Measurements from ENCODE around the gene SCN8A.

SCN8A gene

DNA sequence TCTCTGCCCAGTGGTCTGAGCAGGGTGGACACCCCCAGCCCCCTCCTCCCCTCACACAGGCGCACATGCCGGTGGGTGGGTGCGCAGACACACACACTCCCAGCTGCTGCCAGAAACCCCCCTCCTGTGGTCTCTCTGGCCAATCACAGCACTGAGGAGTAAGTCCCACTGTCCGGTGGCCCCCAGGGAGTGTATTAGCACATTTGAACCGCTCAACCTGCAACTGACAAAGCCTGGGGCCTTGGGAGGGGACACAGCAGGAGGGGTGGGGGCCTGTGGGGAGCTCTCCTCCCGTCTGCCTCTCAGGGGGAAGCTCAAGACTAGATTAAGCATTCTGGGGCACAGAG is 245.8 kb downstream of the SCN8A start:
- DNase-seq = no peak

DNA sequence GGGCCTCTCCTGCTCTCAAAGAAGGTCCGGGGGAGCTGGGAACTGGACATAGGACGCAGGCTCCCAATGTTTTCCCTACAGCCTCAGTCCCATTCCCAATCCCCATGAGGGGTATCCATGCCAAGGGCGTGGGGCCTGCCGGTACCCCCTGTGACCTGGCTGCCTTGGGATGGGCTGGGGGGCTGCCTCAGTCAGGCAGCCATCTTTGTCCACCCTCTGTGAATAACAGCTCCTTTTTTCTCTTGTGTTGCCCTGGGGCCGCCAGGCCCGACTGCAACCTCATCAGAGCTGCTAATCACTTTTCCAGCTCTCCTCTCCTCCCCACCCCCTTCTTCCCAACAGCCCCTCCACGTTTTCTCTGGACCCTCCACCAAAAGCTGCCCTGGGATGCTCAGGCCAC is 246.3 kb downstream of the SCN8A start:
- DNase-seq = no peak

DNA sequence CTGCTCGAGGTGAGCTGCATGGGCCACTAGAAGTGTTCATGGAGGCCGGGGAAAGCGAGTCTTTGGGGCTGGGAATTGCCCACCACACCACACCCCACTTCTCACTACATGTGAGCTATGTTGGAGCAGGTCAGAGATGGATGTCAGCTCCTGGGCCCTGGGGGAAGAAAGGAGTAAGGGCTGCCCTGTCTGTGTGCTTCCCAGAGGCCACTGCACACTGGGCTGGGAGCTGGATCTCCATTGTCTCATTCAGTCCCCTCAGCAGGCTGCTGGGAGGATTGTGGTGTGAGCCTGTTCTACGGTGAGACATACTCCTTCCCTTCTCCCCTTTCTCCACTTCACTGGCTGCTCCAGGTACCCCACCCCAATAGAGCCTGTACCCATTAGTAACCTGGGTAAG is 247.0 kb downstream of the SCN8A start:
- DNase-seq = no peak

DNA sequence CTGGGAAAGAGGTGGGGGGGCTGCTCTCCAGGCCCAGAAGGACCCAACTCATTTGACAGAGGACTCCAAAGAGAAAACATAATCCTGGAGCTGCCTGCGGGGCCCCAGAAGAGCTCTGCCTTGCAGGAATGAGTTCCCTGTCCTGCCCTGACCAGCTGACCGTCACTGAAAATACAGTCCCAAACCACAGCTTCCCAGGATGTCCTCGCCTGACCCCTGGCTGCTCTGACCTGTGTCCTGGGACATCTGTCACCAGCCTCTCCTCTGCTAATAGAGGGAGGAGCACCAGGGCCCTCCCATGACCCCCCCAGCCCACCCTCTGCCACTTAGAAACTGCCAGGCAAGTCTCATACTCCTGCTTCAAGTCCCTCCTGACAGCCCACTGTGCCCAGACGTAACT is 247.7 kb downstream of the SCN8A start:
- DNase-seq = no peak

DNA sequence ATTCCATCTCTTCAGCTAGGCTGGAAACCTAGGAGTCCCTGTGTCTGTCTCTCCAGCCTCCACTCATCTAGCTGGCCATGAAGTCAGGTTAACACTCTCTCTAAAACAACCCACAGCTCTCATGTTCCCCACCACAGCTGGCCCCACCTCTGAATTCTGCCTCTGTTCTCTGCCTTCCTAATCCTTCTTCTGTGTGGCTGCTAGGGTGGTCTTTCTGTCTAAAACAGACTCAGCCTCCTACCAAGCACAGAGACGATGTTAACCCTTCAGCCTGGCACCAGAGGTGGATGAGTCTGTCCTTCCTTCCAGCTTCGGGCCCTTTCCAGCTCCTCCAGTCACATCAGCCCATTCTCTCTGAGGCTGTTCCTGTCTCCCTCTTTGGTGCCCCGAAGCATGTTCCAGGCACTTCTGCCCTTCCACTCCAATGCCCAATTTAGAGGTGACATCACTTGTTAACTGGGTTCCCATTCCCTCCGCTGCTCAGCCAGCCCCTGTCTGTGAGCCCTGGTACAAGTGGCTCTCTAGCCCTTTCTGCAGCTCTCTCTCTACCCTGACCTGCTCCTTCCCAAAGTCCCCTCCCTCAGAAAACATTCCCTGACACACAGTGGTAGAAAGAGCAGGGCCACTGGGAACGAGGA is 248.4 kb downstream of the SCN8A start:
- DNase-seq = no peak

DNA sequence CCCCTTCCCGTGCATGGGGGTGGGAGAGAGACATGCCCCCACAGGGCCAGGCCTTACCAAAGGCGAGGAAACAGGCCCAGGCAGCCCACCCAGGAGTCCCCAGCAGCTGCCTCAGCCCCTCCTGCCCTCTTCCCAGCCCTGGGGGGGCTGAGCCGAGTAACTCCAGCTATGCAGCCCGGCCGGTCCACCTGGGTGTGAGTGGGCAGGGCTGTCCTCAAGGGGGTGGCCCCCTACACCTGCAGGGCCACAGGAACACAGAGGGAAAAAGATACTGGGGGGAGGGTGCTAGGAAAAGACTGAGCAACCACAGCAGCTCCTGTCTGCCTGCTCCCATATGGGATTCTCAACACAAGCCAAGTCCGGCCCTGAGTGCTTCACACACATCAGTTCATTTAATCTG is 249.9 kb downstream of the SCN8A start:
- DNase-seq = no peak

DNA sequence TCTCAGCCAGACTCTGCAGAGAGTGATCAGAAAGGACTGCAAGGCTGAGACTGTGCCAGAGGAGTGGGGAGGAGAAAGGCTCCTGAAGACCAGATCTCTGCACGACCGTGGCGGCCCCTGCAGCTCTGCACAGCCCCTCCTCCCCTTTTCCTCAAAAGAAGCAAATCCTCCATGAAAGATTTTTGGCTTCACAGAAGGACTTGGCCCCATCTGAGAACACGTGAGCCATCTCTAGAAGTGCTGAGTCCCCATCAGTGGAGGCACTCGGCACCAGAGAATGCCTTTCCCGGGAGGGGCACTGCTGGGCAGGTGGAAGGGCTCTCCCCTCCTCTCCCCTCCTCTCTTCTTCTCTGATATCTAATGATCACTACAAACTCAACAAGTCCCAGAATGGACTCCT is 250.7 kb downstream of the SCN8A start:
- no peak for DNase-seq

DNA sequence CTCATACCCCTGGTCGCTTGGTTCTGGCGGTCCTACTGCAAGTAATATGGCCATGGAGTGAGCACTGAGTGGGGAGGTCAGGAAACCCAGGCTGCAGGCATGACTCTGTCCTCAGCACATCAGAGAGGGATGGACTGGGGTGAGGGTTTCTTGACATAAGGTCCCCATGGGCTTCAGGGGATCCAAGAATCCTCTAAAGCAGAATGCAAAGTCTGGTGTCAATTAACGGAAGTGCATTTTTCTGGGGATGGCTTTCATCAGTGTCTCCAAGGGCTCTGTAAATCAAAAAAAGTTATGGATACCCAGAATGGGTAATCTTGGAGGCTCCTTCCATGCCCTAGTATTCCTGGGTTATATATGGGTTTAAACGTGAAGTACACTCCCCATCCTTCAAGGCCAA is 253.8 kb downstream of the SCN8A start:
- DNase-seq = no peak

DNA sequence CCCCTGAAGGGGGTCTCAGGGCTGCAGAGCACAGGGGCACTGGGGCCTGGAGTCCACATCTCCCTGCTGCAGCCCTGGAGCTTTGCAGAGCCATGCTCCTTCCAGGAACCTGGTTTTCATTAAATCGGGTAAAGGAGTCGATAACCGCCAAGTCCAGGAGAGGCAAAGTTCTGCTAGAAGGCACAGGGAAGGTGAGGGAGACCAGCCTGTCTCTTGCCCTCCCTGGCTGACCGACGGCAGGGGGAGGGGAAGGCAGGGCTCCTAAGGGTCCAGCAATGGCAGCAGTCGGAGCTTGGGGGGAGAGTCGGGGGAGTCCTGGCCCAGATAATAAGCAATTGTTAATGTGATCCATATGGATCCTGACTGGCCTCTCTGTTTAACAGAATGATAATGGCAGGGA is 254.4 kb downstream of the SCN8A start:
- DNase-seq = no peak

DNA sequence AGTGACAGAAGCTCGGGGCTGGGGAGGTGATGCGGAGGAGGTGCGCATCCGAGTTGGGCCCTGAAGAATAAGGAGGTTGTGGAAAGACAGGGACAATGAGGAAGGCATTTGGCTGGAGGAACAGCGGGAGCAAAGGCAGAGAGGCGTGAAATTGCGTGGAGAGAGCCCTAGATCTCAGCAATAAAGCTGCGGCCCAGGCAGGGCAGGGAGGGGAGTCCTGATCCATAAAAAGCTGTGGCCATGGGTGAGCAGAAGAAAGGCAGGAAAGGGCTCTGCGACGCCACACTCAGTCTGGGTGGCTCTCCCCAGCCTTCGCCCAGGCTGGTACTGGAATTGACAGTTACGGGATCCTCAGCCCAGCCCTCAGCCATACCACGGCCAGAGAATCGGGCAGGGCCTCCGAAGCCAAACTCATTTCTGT is 255.2 kb downstream of the SCN8A start:
- DNase-seq = no peak

DNA sequence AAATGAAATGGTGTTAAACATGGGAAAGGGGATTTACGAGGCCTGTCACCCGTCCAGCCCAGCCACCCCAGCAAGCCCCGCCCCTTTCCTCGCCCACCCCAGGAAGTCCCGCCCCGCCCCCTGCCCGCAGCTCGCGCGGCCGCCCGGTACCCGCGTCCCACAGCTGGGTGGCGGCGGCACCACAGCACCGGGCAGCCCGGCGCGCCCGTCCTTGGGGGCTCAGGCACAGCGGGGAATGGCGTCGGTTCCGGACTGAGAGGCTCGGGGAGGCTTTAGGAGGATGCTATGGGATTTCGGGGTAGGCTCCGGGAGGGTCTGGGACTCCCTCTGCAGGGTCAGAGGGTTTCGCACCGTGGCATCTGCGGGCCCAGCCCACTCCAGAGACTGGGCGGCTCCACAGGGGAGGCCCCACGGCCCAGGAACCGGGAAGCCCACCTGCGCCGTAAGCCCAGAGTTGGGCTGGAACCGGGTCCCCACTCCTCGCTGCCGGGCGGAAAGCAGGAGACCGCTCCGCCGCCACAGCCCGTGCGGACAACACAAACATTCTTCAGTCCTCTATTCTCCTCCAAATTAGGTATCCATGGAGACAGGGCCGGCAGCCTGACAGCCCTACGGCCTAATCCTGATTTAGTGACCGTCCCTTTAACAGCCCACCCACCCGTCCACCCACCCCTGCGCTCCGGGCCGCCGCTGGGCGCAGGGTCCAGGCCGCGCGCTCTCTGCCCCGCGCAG is 256.0 kb downstream of the SCN8A start:
- peak; percentile 45 to 55 for DNase-seq

DNA sequence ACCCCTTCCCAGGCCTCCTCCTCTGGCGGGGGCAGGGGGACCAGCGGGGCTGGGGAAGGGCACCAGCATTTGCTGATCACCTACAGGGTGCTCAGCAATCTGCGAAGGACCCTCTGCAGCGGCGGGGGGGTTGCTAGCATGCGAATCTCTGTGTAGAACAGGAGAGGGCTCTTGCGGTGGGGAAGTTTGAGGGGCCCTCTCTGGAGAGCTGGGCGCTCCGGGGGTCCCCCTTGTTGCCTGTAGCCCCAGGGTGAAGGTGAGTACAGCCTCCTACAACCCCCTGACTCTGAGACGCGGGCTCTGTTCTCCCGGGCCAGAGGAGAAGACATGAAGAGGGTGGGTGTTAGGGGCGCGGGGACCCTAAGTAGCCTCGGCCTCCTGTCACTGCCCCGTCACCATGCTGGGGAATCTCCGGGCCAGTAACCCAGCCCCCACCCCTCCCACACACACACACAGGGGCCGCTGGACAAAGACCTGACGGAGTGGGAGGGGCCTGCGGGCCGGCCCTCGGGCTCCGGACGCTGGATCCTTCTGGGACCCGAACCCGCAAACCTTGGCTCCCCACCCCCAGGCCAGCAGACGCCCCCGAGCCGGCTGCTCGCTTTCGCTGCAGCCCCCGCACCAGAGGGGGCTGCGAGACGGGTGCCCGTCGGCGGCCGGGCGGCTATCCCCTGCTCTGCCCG is 256.8 kb downstream of the SCN8A start:
- DNase-seq = no peak

DNA sequence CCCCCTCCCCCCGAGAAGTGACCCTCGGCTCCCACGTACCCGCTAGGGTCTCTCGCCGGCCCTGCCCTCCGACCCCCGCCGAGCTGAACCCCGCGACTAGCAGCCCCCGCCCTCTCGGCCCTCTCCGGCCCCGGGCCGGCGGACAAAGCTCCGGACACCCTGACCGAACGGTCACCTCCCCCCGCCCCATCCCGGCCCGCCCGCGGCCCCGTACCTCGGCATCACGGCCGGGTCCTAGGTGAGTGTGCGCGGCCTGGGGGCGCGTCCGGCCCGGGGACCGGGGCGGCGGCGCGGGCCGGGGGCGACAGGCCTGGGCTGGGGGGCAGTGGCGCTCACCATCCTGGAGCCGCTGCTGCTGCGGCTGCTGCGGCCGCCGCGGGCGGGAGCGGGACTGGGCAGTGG is 257.3 kb downstream of the SCN8A start, which contains the start of gene FIGNL2:
Gene FIGNL2, minus strand, starts transcription at position 393 of the 402 bp plus-strand sequence. CDS start 26,305 bp downstream, outside the sequence.
- no peak for DNase-seq

DNA sequence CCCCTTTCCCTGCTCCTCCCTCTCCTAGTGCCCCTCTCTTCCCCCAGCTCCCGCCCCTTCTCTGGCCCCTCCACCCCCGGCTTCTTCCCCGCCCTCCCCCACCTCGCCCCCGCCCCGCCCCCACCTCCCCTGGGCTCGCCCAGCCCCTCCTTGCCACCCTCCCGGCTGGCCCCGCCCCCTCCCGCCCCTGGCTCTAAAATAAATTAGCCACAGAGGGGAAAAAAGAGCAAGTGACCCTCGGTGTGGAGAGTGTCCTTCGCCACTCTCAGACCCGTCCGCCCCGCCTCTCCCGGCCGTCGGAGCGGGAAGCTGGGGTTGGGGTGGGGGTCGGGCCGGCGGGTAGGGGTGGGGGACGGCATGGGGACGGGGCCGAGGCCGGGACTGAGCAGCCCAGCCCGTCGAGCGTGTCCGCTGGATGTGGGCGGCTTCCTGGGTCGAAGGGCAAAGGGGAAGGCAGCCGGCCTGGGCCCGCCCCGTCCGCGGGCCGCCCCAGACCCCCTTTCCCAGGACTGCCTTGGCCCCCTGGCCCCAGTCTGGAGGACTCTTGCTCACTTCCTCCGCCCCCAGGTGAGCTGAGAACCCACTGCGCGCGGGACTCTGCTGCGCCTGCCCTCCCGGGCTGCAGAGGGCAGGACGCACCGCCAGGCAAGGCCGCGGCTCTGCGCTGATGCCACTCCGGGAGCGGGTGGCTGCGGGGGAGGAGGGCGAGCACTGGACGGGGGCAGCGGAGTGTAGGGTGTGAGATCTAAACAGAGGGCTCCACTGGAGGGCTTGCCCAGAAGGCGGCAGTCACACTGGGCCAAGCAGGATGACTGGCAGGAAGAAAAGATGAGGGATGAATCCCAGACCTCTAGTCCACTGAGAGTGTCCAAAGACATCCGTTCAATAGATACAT is 258.1 kb downstream of the SCN8A start:
- DNase-seq = no peak

DNA sequence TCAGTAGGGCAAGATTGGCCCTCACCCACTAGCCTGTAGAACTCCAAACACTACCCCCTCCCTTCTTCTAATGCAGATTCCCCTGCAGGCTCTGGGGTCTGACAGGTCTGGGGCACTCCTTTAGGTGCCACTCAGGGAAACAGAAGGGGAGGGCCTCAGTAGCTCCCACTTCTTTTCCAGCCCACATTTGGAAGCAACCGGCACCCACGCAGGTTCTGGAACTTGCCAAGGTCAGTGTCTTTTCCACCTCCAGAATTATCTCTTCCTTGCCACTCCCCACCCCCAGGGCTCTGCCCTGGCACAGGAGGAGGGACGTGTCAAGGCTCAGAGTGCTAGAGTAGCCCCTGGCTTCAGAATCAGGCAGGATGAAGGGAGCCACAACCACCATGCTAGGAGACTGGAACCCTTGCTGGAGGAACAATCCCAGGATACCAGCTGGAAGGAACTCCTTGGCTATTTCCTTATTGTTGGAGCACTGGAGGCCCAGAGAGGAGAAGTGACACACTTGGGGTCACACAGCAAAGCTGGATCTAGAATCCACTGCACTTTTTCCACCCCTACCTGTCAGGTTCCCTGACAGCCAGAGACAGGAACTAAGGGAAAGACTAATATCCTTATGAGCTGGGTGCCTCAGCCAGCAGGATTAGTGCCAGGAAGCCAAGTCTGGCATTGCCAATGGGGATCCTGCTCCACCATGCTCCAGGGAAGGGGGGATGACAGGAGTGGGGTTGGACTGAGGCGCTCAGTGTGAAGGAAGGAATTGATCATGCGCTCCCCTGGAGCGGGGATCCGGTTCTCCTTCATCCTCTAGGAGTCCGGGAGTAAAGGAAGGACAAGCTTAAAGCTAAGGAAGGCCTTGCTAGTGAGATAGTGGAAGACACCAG is 259.3 kb downstream of the SCN8A start:
- no peak for DNase-seq

DNA sequence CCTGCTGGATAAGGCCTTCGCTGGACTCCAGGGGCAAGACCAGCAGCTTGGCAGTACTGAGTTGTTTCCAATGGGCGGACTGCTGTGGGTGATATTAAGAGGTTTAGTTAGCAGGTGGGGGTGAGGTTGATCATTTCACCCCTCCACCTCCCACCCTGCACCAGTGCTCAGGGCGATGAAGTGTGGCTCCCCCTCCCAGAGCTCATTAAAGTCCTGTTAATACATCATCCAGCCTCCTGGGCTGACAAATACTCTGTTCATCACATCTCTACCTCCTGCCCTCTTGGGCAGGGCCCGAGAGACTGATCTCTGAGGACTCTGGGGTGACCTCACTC is 259.9 kb downstream of the SCN8A start:
- no peak for DNase-seq

DNA sequence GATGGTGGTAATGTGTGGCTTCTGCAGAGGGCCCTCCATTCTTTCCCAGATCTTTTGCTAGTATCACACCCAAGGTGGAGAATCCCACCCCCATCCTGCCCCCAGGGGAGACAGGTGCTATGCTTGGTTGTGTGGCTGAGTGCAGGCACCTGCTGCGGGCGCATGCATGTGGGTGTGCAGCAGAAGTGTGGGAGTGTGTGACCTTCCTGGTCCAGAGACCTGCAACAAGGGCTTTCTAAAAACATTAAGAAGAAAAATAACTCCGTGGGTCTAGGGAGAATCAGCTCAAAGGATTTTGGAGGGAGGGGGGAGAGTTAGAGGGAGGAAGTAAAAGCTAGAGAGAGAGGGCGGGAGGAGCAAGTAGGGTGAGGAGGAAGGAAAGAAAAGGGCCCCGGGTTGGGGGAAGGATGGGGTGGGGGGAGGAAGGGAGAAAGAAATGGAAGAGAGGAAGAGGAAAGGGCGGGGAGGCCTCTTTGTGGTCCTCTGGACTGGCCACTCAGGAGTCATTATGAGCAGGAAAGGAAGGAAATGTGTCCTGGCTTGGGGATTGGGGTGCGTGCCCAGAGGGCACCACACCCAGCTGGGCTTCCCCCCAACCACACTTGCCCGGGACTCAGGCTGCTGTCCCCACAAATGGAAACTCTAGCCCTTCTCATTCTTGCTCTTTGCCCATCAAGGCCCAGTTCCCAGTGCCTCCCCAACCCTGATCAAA is 260.5 kb downstream of the SCN8A start:
- DNase-seq = peak in 1 of 2 donors; percentile 15

DNA sequence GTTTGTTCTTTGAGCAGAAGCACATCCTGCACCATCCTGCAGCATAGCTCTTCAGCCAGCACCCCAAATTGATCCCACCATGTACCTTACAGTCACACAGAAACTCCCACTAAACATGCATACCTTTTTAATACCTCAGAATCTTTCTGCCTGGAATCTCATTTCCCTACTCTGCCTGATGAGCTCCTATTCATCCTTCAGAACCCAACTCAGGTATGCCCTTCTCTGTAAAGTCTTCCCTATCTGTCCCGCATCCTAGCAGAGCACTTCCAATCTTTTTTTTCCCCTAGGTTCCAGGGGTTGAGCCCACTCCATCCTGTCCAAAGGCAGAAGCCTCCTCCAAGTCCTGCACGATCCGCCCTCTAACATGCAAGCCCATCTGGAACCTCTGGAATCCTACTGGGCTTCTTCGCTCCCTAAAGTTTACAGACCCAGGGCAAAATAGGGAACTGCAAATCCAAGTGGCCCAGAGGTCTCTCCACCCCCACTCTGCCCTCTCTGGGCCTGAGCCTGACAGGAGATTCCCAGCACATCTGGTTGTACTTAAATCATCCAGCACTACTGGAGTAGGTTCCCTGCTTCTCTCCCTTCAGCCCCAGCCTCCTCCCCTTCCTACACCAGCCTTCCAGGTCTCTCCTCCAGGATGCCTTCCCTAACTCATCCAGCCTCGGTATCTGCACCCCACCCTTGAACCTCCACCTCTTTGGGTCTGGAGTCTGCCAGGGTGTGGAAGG is 261.5 kb downstream of the SCN8A start:
- no peak for DNase-seq

DNA sequence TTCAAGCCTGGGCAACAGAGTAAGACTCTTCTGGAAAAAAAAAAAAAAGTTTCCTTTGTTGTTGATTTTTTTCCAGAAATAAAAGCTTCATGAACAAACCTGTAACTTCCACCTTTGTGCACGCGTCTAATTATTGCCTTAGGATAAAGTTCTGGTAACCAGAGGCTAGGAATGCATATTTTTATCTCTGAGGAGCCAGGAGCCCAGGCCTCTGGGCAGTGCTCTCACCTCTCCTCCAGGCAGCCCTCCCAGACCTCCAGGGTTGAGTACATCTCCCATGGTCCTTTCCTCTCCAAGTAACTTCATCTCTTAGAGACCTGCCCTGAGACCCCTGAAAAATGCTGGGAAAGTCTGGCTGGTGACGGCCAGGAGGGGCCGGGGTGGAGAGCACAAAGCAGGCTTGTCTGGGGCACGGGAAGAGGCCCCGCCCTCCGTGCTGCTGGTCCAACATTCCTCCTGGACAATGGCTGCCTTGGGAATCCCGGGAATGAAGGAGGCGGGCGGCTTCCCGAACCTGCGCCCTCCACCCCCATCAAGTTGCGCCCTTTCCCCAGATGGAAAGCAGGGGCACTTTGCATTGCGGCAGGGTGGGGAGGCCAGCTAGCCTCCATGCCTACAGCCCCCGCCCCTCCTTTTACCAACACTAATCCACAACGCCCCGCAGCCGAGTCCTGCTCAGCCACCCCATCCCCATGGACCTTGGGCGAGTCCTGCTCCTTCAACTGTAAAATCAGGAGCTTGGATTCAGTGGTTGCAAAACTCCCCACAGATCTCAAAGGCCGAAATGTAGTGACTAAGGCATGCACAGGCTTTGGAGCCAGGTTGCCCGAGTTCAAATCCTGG is 264.8 kb downstream of the SCN8A start:
- DNase-seq = no peak

DNA sequence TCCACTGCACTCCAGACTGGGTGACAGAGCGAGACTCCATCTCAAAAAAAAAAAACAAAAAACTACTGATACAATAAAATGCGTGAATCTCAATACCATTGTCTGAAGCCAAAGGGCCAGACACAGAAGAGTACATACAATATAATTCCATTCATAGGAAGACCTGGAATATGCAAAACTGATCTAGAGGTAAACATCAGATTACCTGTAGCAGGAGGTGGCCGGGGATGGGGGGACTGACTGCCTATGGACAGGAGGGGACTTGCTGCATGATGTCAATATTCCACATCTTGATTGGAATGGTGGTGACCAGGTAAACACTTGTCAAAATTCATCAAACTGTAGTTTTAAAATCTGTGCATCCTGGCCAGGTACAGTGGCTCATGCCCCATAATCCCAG is 270.0 kb downstream of the SCN8A start:
- no peak for DNase-seq
